Ovary (tissue), 9 donors: Measurements from ENCODE around the gene SV2B. TPM values are rescaled to one million over a fixed set of nuclear protein-coding genes. Genes with fewer than 3 reads are reported as not detected.

Source experiments
- DNase-seq, 5 donors: peaks; one replicate each; pipeline ENCODE4 v3.0.0-alpha.2; 2019 to 2020
- H3K27ac ChIP-seq, 2 donors: fragments of 200-600 bp; one replicate each; pipeline versions ENCODE4 v1.5.1 to v1.8.0; 2019 to 2022
- H3K27me3 ChIP-seq: fragments of 200-600 bp; one replicate; pipeline ENCODE4 v1.8.0; 2022
- H3K36me3 ChIP-seq: fragments of 200-600 bp; sonication (generic); one replicate; pipeline ENCODE4 v1.5.1; 2019
- H3K4me1 ChIP-seq: one replicate; pipeline ENCODE4 v1.8.1; 2013; ENCODE audit warnings: mild to moderate bottlenecking, moderate library complexity; ENCODE audit not compliant: insufficient read depth
- H3K4me3 ChIP-seq: fragments of 200-600 bp; sonication (generic); one replicate; pipeline ENCODE4 v1.5.1; 2017
- H3K9me3 ChIP-seq, 2 donors: fragments of 200-600 bp in 1 of 2; sonication (generic) in 1 of 2; one replicate each; pipeline versions ENCODE4 v1.5.1 to v1.8.1; 2013 to 2019; ENCODE audit warnings: mild to moderate bottlenecking in 1 of 2, moderate library complexity in 1 of 2
- EP300 ChIP-seq: sonication (generic); formaldehyde crosslinking; IDR thresholded peaks from one replicate; pipeline ENCODE4 v1.6.1; 2017; ENCODE audit warnings: antibody characterized with exemption
- POLR2A ChIP-seq: fragments of 450-650 bp; IDR thresholded peaks from one replicate; pipeline ENCODE4 v1.6.1; 2017; ENCODE audit warnings: antibody characterized with exemption, mild to moderate bottlenecking, moderate library complexity
- WGBS, 3 donors: extraction: QIAGEN DNeasy Blood & Tissue Kit in 1 of 3; methylation state at CpG; one replicate each; pipeline versions ENCODE4 v1.1.5 to v1.1.7; 2013 to 2017; 5-methylcytosine and 5-hydroxymethylcytosine counted together
- intact Hi-C, 4 donors: fragments of 100-400 bp; cut with DNase I; formaldehyde crosslinking; loops; one replicate each; pipeline versions ENCODE4 v1.11.0 to v1.15.1; 2022 to 2023
- polyA plus RNA-seq, 2 donors: library from polyadenylated mRNA; stranded (reverse); fragments of 200-250 nt in 1 of 2; fragments of 350-450 nt in 1 of 2; fragmentation: Illumina TruSeq in 1 of 2; extraction: RNeasy Lipid Tissue Mini Kit (QIAGEN cat#74804) in 1 of 2; gene quantifications; one replicate each; pipeline ENCODE4 v1.2.3, GENCODE V29; 2013 to 2014
- total RNA-seq, 7 donors: library from RNA; depleted of rRNA in 2 of 7; stranded (reverse); fragments of >200 nt in 2 of 7; fragmentation: NEBNext Ultra II Directional in 3 of 7; extraction: Animal tissue kit (Norgen Biotek cat#: 25700) in 3 of 7; gene quantifications; one replicate each; pipeline versions ENCODE4 v1.1.0 to v1.2.4, GENCODE V29; 2016 to 2023
- TF ChIP-seq, protein P1 (sequence below), 3 donors: fragments of 450-650 bp in 2 of 3; fragments of 200-600 bp in 1 of 3; IDR thresholded peaks; one replicate each; pipeline versions ENCODE4 v1.5.1 to v1.8.0; 2016 to 2022; ENCODE audit warnings: antibody characterized with exemption in 3 of 3, mild to moderate bottlenecking in 1 of 3
- donor health status: DM: no; HTN: no; CAD: no; lungs with moderate emphysema.
- donor health status: DM: no; HTN: no; CAD: no.
- donor health status: Bipolar disorder and iron deficiency.
- donor health status: DM: yes; HTN: yes; CAD: no.
- donor health status: DM: no; HTN: no; CAD: no.
- donor health status: DM: yes; HTN: yes; CAD: no.

Gene SV2B
- total and polyA plus RNA-seq, 9 donors, result 0.10 to 1.3 (median 0.22) TPM; not detected in 1

- TF ChIP-seq, protein P1, sequence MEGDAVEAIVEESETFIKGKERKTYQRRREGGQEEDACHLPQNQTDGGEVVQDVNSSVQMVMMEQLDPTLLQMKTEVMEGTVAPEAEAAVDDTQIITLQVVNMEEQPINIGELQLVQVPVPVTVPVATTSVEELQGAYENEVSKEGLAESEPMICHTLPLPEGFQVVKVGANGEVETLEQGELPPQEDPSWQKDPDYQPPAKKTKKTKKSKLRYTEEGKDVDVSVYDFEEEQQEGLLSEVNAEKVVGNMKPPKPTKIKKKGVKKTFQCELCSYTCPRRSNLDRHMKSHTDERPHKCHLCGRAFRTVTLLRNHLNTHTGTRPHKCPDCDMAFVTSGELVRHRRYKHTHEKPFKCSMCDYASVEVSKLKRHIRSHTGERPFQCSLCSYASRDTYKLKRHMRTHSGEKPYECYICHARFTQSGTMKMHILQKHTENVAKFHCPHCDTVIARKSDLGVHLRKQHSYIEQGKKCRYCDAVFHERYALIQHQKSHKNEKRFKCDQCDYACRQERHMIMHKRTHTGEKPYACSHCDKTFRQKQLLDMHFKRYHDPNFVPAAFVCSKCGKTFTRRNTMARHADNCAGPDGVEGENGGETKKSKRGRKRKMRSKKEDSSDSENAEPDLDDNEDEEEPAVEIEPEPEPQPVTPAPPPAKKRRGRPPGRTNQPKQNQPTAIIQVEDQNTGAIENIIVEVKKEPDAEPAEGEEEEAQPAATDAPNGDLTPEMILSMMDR (IDR thresholded peaks at IDR 0.05), result no peak
- TF ChIP-seq POLR2A (no peak), EP300 (no peak)
- Histone ChIP-seq H3K27ac (no peak overlapping the region), H3K27me3 (no peaks in the 10 kb centered on the region)
Observed at GRCh38 chr15:91122296-91122695, 22.2 kb downstream of the SV2B start.

GRCh38 chr15:91124132-91124531 is 24.1 kb downstream of the SV2B start:
- WGBS, 3 donors, result 54 to 61% (median 60%) methylated on average over 5 of the region's 5 CpGs
- Histone ChIP-seq H3K36me3 (no peaks in the 10 kb centered on the region), H3K27me3 (no peaks in the 10 kb centered on the region), H3K4me3 (no peak overlapping the region), H3K4me1 (no peaks in the 10 kb centered on the region), H3K9me3 (no peaks in the 10 kb centered on the region), H3K27ac (no peak overlapping the region)
- DNase-seq, result no peak
- TF ChIP-seq POLR2A (no peak), EP300 (no peak)
- TF ChIP-seq, protein P1 (IDR thresholded peaks at IDR 0.05), result no peak
- intact Hi-C loops, result no loop called here

More at GRCh38 chr15:91122296-91122695, 22.2 kb downstream of the SV2B start:
- Histone ChIP-seq H3K36me3 (no peaks in the 10 kb centered on the region), H3K9me3 (no peaks in the 10 kb centered on the region), H3K4me1 (no peaks in the 10 kb centered on the region), H3K4me3 (no peak overlapping the region)
- intact Hi-C loops, result no loop called here
- no peak for DNase-seq
- WGBS, 3 donors, result 47 to 59% (median 54%) methylated on average over 1 of the region's 1 CpG

GRCh38 chr15:91125162-91125561 is 25.1 kb downstream of the SV2B start:
- Histone ChIP-seq H3K36me3 (no peaks in the 10 kb centered on the region), H3K27ac (no peak overlapping the region), H3K4me1 (no peaks in the 10 kb centered on the region), H3K4me3 (no peak overlapping the region), H3K9me3 (no peaks in the 10 kb centered on the region), H3K27me3 (no peaks in the 10 kb centered on the region)
- intact Hi-C loops, result no loop called here
- DNase-seq, result no peak
- 79 to 86% (median 83%) methylated on average over 7 of the region's 7 CpGs for WGBS, 3 donors
- TF ChIP-seq, protein P1 (IDR thresholded peaks at IDR 0.05), result no peak
- TF ChIP-seq EP300, result no peak
- no peak for TF ChIP-seq POLR2A

DNA sequence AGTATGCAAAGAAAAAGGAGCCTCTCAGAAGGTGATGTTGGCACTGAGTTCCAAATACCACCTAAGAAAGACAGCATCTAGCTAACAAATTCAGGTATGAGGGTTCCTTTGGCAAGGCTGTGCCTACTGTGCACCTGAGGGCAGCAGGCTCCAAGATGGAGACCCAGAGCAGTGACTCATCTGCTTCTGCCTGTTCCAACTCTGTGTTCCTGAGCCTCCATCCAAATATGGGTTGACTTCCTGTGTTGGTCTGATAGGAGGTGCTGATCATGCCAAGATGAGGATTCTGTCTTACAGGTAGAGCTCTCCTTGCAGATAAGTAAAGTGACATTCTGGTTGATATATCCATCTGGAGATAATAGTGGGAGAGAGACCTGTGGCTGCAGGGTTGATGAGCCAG is 26.0 kb downstream of the SV2B start:
- Histone ChIP-seq H3K27ac (no peak overlapping the region), H3K36me3 (no peaks in the 10 kb centered on the region), H3K9me3 (no peaks in the 10 kb centered on the region), H3K4me1 (no peaks in the 10 kb centered on the region), H3K4me3 (no peak overlapping the region), H3K27me3 (no peaks in the 10 kb centered on the region)
- intact Hi-C loops, result no loop called here
- TF ChIP-seq, protein P1 (IDR thresholded peaks at IDR 0.05), result no peak
- TF ChIP-seq POLR2A (no peak), EP300 (no peak)
- DNase-seq, result no peak
